ENCODE data around the gene TMEM238L. TPM values are rescaled to one million over a fixed set of nuclear protein-coding genes. Genes with fewer than 3 reads are reported as not detected.

Gene TMEM238L
- total and polyA plus RNA-seq, 2 experiments from 2014 or later = not detected

- TF ChIP-seq ZNF462 (CRISPR knock-in tag; IDR thresholded peaks at IDR 0.05) = no peak
Measured at GRCh38 chr17:10762037-10762436, 41.9 kb downstream of the TMEM238L start (continued).

DNA sequence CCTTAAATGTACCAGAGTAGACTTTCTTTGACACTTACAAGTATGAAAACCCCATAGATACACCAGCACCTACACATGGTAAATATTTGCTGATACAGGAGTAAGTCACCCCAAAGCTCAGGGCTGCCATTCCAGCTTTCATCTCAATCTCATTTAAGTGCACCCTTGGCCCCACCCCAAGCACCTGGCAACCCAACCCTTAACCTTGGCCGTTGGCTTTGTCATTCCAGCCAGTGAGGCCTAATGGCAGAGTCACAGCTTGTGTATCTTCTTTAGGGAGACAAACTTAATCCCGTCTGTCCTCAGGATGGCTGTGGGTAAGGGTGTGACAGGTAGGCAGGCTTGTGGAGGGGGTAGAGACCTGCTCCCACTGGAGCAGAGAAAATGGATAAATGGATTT is 42.6 kb downstream of the TMEM238L start:
- H3F3A ChIP-seq (replicated peaks; ENCODE audit: low read depth) = no peaks in the 10 kb centered on the region
- Mint-ChIP-seq H3K27me3 (ENCODE audit: insufficient read depth, low read depth, poor library complexity) (peaks cover 8% of the 10 kb centered on the region), H3K4me1 (peaks cover 15% of the 10 kb centered on the region), H3K9me3 (no peaks in the 10 kb centered on the region), H3K36me3 (ENCODE audit: low read depth) (no peaks in the 10 kb centered on the region; the same call in 2 of the 3 replicates), H3K27ac (no peak overlapping the region), H3K4me3 (no peak overlapping the region)
- H3K4me2 ChIP-seq = no peak overlapping the region
- no peak overlapping the region for H3K4me3 ChIP-seq
- H3K79me2 ChIP-seq (replicated peaks; ENCODE audit: insufficient read depth) = no peaks in the 10 kb centered on the region
- H3K27ac ChIP-seq (ENCODE audit: low read depth) = no peak overlapping the region
- H2AFZ ChIP-seq = no peak overlapping the region
- H3K4me1 ChIP-seq (ENCODE audit: insufficient read depth) = peaks cover 6% of the 10 kb centered on the region
- H4K20me1 ChIP-seq (replicated peaks; ENCODE audit: insufficient read depth) = no peaks in the 10 kb centered on the region
- H3K36me3 ChIP-seq (ENCODE audit: insufficient read depth) = no peaks in the 10 kb centered on the region
- DNase-seq (ENCODE audit: low spot score) (no peak), ATAC-seq (no peak)
- no peaks in the 10 kb centered on the region for H3K27me3 ChIP-seq (ENCODE audit: insufficient read depth)
- no peaks in the 10 kb centered on the region for H3K9me2 ChIP-seq (ENCODE audit: insufficient read depth)
- TF ChIP-seq, protein P1, sequence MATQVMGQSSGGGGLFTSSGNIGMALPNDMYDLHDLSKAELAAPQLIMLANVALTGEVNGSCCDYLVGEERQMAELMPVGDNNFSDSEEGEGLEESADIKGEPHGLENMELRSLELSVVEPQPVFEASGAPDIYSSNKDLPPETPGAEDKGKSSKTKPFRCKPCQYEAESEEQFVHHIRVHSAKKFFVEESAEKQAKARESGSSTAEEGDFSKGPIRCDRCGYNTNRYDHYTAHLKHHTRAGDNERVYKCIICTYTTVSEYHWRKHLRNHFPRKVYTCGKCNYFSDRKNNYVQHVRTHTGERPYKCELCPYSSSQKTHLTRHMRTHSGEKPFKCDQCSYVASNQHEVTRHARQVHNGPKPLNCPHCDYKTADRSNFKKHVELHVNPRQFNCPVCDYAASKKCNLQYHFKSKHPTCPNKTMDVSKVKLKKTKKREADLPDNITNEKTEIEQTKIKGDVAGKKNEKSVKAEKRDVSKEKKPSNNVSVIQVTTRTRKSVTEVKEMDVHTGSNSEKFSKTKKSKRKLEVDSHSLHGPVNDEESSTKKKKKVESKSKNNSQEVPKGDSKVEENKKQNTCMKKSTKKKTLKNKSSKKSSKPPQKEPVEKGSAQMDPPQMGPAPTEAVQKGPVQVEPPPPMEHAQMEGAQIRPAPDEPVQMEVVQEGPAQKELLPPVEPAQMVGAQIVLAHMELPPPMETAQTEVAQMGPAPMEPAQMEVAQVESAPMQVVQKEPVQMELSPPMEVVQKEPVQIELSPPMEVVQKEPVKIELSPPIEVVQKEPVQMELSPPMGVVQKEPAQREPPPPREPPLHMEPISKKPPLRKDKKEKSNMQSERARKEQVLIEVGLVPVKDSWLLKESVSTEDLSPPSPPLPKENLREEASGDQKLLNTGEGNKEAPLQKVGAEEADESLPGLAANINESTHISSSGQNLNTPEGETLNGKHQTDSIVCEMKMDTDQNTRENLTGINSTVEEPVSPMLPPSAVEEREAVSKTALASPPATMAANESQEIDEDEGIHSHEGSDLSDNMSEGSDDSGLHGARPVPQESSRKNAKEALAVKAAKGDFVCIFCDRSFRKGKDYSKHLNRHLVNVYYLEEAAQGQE (IDR thresholded peaks at IDR 0.05; ENCODE audit: unreplicated experiment) = no peak
- TF ChIP-seq JUNB (IDR thresholded peaks at IDR 0.05; ENCODE audit: unreplicated experiment) (no peak), NANOG (IDR thresholded peaks at IDR 0.05; ENCODE audit: borderline replicate concordance) (no peak), STAT1 (IDR thresholded peaks at IDR 0.05; ENCODE audit: unreplicated experiment) (no peak), CTCF (conservative IDR thresholded peaks at IDR 0.05; ENCODE audit: low read depth in 2 of 2) (no peak), ZNF331 (CRISPR knock-in tag; IDR thresholded peaks at IDR 0.05; ENCODE audit: low read depth) (no peak), EZH2 (IDR thresholded peaks at IDR 0.05; ENCODE audit: low read depth, unreplicated experiment) (no peak), ZNF114 (CRISPR knock-in tag; IDR thresholded peaks at IDR 0.05) (no peak), POLR2AphosphoS5 (IDR thresholded peaks at IDR 0.05; ENCODE audit: low read depth) (no peak), EZH2phosphoT487 (IDR thresholded peaks at IDR 0.05; ENCODE audit: unreplicated experiment) (no peak)

Data from GM23338 (cell line).